Body of pancreas (tissue), 4 donors: ENCODE data around the gene HOXB6.

ENCODE experiments used
- CTCF ChIP-seq, 7 experiments: fragments of 450-650 bp in 4 of 7; fragments of 200-600 bp in 3 of 7; sonication (generic) in 3 of 7; IDR thresholded peaks; one replicate each; pipeline ENCODE4 v1.5.1; 2016 to 2019; ENCODE audit warnings: antibody characterized with exemption in 7 of 7
- POLR2A ChIP-seq, 3 donors: fragments of 450-650 bp; IDR thresholded peaks; one replicate each; pipeline ENCODE4 v1.6.1; 2016; ENCODE audit warnings: antibody characterized with exemption in 3 of 3, mild to moderate bottlenecking in 2 of 3

DNA sequence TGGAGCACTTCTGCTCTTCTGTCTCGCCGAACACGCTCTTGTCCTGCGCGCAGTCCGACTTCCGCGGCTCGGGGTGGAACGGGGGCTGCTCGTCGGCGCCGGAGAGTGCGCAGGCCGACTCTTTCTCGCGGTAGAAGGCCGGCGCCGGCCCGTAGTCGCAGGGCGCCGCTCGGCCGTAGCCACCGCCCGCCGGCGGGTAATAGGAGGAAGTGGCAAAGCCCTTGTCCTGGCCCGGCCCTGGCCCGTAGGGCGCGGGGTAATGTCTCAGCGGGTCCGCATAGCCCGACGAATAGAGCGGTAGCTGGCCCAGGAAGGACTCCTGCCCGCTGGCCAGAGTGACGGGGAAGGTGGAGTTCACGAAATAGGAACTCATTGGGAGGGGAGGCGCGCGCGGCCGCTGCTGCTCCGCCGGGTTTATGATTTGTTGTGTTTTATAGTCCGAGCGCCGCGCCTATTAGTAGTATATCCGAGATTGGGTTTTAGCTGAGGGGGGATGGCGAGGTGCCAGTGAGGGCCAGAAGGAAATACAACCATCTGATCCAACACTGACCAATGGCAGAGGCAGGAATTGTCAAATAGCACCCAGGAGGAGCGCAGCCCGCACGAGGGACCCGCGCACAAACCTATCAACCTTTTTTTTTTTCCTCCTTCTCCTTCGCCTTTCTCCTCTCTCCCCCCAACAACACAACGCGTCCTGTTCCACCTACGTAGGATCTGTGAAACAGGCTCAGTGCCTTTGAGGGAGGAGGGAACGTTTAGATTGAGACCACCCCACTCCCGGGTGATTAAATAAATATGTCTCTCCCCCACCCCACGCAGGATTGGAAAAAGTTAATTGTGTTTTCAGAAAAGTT is 6.8 kb downstream of the HOXB6 start:
- no peak for TF ChIP-seq CTCF (IDR thresholded peaks at IDR 0.05)
- TF ChIP-seq POLR2A (IDR thresholded peaks at IDR 0.05): peak in 2 of 3 donors; percentile 31 to 37
